Stimulated activated CD4-positive, alpha-beta T cell treated with anti-CD3 and anti-CD28 coated beads, Interleukin-12 subunit alpha, Interleukin-12 subunit beta, amount 100 ng/mL, for 48 hours (primary cell): ENCODE measurements around the gene ARGLU1.
"Not testable (repeated sequence)": the region's sequence is repeated elsewhere in the genome, so short reads cannot be mapped to it uniquely, and the experiment has no call there.

Source experiments
- DNase-seq, 3 donors: peaks; one replicate each; pipeline ENCODE4 v3.0.0-alpha.2; 2020; ENCODE audit warnings: low read depth in 2 of 3, low spot score in 1 of 3

ARGLU1 gene

GRCh38 chr13:106567474-106568298 is at the start of gene ARGLU1:
ARGLU1 (minus strand) TSS chr13:106568137; CDS start chr13:106567919, 218 bp downstream.
- peak; percentile 90 to 96 (median 90) for DNase-seq

GRCh38 chr13:106617561-106617960 is 49.6 kb upstream of the ARGLU1 start:
- DNase-seq: no peak

- DNase-seq: no peak
Observed at GRCh38 chr13:106616729-106617128, 48.8 kb upstream of the ARGLU1 start.

GRCh38 chr13:106614874-106615273 is 46.9 kb upstream of the ARGLU1 start:
- no peak for DNase-seq

- DNase-seq: no peak
Observed at GRCh38 chr13:106612688-106613087, 44.8 kb upstream of the ARGLU1 start.

- no peak for DNase-seq
Observed at GRCh38 chr13:106610486-106610885, 42.5 kb upstream of the ARGLU1 start.

GRCh38 chr13:106609116-106609515 is 41.2 kb upstream of the ARGLU1 start:
- DNase-seq: no peak

- DNase-seq: no peak
Observed at GRCh38 chr13:106603546-106603945, 35.6 kb upstream of the ARGLU1 start.

GRCh38 chr13:106602178-106602577 is 34.2 kb upstream of the ARGLU1 start:
- DNase-seq: no peak

GRCh38 chr13:106601489-106601888 is 33.6 kb upstream of the ARGLU1 start:
- no peak for DNase-seq

GRCh38 chr13:106600798-106601135 is 32.8 kb upstream of the ARGLU1 start:
- not testable (repeated sequence) for DNase-seq

GRCh38 chr13:106599875-106600797 is 32.2 kb upstream of the ARGLU1 start:
- DNase-seq: no peak

- no peak for DNase-seq
Observed at GRCh38 chr13:106597749-106598395, 29.9 kb upstream of the ARGLU1 start.

- no peak for DNase-seq
Observed at GRCh38 chr13:106597186-106597585, 29.2 kb upstream of the ARGLU1 start.

- DNase-seq: no peak
Observed at GRCh38 chr13:106596275-106596937, 28.5 kb upstream of the ARGLU1 start.

- DNase-seq: no peak
Observed at GRCh38 chr13:106595625-106596024, 27.7 kb upstream of the ARGLU1 start.

GRCh38 chr13:106594980-106595379 is 27.0 kb upstream of the ARGLU1 start:
- DNase-seq: no peak

- no peak for DNase-seq
Observed at GRCh38 chr13:106593132-106593531, 25.2 kb upstream of the ARGLU1 start.

GRCh38 chr13:106591299-106591698 is 23.4 kb upstream of the ARGLU1 start:
- DNase-seq: no peak

- DNase-seq: no peak
Observed at GRCh38 chr13:106589716-106590115, 21.8 kb upstream of the ARGLU1 start.

- no peak for DNase-seq
Observed at GRCh38 chr13:106588367-106588766, 20.4 kb upstream of the ARGLU1 start.
